Measurements from ENCODE around the gene SFXN5.

GRCh38 chr2:72933207-72933606, 138.3 kb downstream of the SFXN5 start:
- TF ChIP-seq, protein P1, sequence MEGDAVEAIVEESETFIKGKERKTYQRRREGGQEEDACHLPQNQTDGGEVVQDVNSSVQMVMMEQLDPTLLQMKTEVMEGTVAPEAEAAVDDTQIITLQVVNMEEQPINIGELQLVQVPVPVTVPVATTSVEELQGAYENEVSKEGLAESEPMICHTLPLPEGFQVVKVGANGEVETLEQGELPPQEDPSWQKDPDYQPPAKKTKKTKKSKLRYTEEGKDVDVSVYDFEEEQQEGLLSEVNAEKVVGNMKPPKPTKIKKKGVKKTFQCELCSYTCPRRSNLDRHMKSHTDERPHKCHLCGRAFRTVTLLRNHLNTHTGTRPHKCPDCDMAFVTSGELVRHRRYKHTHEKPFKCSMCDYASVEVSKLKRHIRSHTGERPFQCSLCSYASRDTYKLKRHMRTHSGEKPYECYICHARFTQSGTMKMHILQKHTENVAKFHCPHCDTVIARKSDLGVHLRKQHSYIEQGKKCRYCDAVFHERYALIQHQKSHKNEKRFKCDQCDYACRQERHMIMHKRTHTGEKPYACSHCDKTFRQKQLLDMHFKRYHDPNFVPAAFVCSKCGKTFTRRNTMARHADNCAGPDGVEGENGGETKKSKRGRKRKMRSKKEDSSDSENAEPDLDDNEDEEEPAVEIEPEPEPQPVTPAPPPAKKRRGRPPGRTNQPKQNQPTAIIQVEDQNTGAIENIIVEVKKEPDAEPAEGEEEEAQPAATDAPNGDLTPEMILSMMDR (IDR thresholded peaks at IDR 0.05) = no peak
- no peak for TF ChIP-seq POLR2AphosphoS5 (IDR thresholded peaks at IDR 0.05; ENCODE audit: insufficient read depth in 1 of 2, low read depth in 1 of 2)

All from vagina (tissue), 2 donors.